Stimulated activated CD8-positive, alpha-beta memory T cell treated with anti-CD3 and anti-CD28 coated beads, Interleukin-4, amount 100 ng/mL, for 1 hour (primary cell): Measurements from ENCODE around the gene MYO1E.
"Not testable (repeated sequence)": the region's sequence is repeated elsewhere in the genome, so short reads cannot be mapped to it uniquely, and the experiment has no call there.

ENCODE experiments used
- DNase-seq, 2 donors: peaks; one replicate each; pipeline ENCODE4 v3.0.0-alpha.2; 2020; ENCODE audit warnings: low read depth in 2 of 2, low spot score in 1 of 2

The MYO1E gene

GRCh38 chr15:59387196-59387878 is 14.7 kb upstream of the MYO1E start:
- DNase-seq, result not testable (repeated sequence)

- DNase-seq, result no peak
Observed at GRCh38 chr15:59385171-59385570, 12.5 kb upstream of the MYO1E start.

- DNase-seq, result no peak
Observed at GRCh38 chr15:59384507-59384906, 11.8 kb upstream of the MYO1E start.

- DNase-seq, result no peak
Observed at GRCh38 chr15:59380902-59381610, 8.4 kb upstream of the MYO1E start.

- DNase-seq, result no peak
Observed at GRCh38 chr15:59379531-59379930, 6.9 kb upstream of the MYO1E start.

- DNase-seq, result no peak
Observed at GRCh38 chr15:59378855-59379254, 6.2 kb upstream of the MYO1E start.

- no peak for DNase-seq
Observed at GRCh38 chr15:59377924-59378323, 5.3 kb upstream of the MYO1E start.

- no peak for DNase-seq
Observed at GRCh38 chr15:59376733-59377132, 4.1 kb upstream of the MYO1E start.

- no peak for DNase-seq
Observed at GRCh38 chr15:59373215-59373614, 544 bp upstream of the MYO1E start.

GRCh38 chr15:59371458-59372351 is 966 bp downstream of the MYO1E start:
- DNase-seq, result no peak

GRCh38 chr15:59369597-59369996 is 3.1 kb downstream of the MYO1E start:
- DNase-seq, result no peak

- no peak for DNase-seq
Observed at GRCh38 chr15:59367022-59367451, 5.6 kb downstream of the MYO1E start.

GRCh38 chr15:59366333-59367021 is 6.2 kb downstream of the MYO1E start:
- DNase-seq, result no peak

- no peak for DNase-seq
Observed at GRCh38 chr15:59364248-59364647, 8.4 kb downstream of the MYO1E start.

GRCh38 chr15:59362331-59362730 is 10.3 kb downstream of the MYO1E start:
- DNase-seq, result no peak

- no peak for DNase-seq
Observed at GRCh38 chr15:59360896-59361295, 11.8 kb downstream of the MYO1E start.

GRCh38 chr15:59360305-59360704 is 12.4 kb downstream of the MYO1E start:
- no peak for DNase-seq

- DNase-seq, result no peak
Observed at GRCh38 chr15:59355730-59356129, 16.9 kb downstream of the MYO1E start.

- no peak for DNase-seq
Observed at GRCh38 chr15:59354417-59355031, 18.1 kb downstream of the MYO1E start.

- no peak for DNase-seq
Observed at GRCh38 chr15:59353994-59354416, 18.7 kb downstream of the MYO1E start.

GRCh38 chr15:59352683-59353082 is 20.0 kb downstream of the MYO1E start:
- no peak for DNase-seq
